ENCODE data around the gene AKT1.

GRCh38 chr14:104770072-104770579 is 25.4 kb downstream of the AKT1 start:
- TF ChIP-seq CTCF (conservative IDR thresholded peaks at IDR 0.05; ENCODE audit: low read depth in 2 of 2) (no peak), EZH2 (IDR thresholded peaks at IDR 0.05; ENCODE audit: low read depth, unreplicated experiment) (no peak)

Data from GM23338 (cell line).